ENCODE measurements around the gene TSPAN18. TPM values are rescaled to one million over a fixed set of nuclear protein-coding genes. Genes with fewer than 3 reads are reported as not detected.
A peak's percentile ranks its signal among the peaks of the same experiment; 100 is the strongest.

The TSPAN18 gene
- total RNA-seq, 2 donors from 2014 or later: 2.0 to 7.7 TPM

GRCh38 chr11:44747836-44748235 lies 21.1 kb downstream of the TSPAN18 start:
- no peak for ATAC-seq (ENCODE audit: insufficient number of reproducible peaks, low FRiP score, low read depth)

GRCh38 chr11:44748606-44749005 lies 21.8 kb downstream of the TSPAN18 start:
- Histone ChIP-seq H3K27ac (no peak overlapping the region), H3K27me3 (replicated peaks; ENCODE audit: insufficient read depth) (no peaks in the 10 kb centered on the region), H3K36me3 (no peaks in the 10 kb centered on the region), H3K4me1 (ENCODE audit: control insufficient read depth in 1 of 2, low read depth in 2 of 2) (peaks cover 9 to 42% of the 10 kb centered on the region in 2 donors), H3K4me3 (no peak overlapping the region), H3K9me3 (no peaks in the 10 kb centered on the region)
- no peak for ATAC-seq (ENCODE audit: insufficient number of reproducible peaks, low FRiP score, low read depth)
- no peak for DNase-seq (ENCODE audit: low spot score)
- TF ChIP-seq, protein P1, sequence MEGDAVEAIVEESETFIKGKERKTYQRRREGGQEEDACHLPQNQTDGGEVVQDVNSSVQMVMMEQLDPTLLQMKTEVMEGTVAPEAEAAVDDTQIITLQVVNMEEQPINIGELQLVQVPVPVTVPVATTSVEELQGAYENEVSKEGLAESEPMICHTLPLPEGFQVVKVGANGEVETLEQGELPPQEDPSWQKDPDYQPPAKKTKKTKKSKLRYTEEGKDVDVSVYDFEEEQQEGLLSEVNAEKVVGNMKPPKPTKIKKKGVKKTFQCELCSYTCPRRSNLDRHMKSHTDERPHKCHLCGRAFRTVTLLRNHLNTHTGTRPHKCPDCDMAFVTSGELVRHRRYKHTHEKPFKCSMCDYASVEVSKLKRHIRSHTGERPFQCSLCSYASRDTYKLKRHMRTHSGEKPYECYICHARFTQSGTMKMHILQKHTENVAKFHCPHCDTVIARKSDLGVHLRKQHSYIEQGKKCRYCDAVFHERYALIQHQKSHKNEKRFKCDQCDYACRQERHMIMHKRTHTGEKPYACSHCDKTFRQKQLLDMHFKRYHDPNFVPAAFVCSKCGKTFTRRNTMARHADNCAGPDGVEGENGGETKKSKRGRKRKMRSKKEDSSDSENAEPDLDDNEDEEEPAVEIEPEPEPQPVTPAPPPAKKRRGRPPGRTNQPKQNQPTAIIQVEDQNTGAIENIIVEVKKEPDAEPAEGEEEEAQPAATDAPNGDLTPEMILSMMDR (IDR thresholded peaks at IDR 0.05): no peak

More at GRCh38 chr11:44747836-44748235, 21.1 kb downstream of the TSPAN18 start:
- peaks cover 9 to 36% of the 10 kb centered on the region in 2 donors for H3K4me1 ChIP-seq (ENCODE audit: control insufficient read depth in 1 of 2, low read depth in 2 of 2)
- H3K36me3 ChIP-seq: no peaks in the 10 kb centered on the region
- H3K27ac ChIP-seq: no peak overlapping the region
- no peaks in the 10 kb centered on the region for H3K9me3 ChIP-seq
- no peak overlapping the region for H3K4me3 ChIP-seq
- TF ChIP-seq, protein P1 (IDR thresholded peaks at IDR 0.05): no peak
- H3K27me3 ChIP-seq (replicated peaks; ENCODE audit: insufficient read depth): no peaks in the 10 kb centered on the region
- no peak for DNase-seq (ENCODE audit: low spot score)

GRCh38 chr11:44749189-44749588 lies 22.4 kb downstream of the TSPAN18 start:
- peaks cover 9 to 44% of the 10 kb centered on the region in 2 donors for H3K4me1 ChIP-seq (ENCODE audit: control insufficient read depth in 1 of 2, low read depth in 2 of 2)
- no peaks in the 10 kb centered on the region for H3K27me3 ChIP-seq (replicated peaks; ENCODE audit: insufficient read depth)
- H3K27ac ChIP-seq: no peak overlapping the region
- H3K9me3 ChIP-seq: no peaks in the 10 kb centered on the region
- TF ChIP-seq, protein P1 (IDR thresholded peaks at IDR 0.05): no peak
- no peak overlapping the region for H3K4me3 ChIP-seq
- DNase-seq (ENCODE audit: low spot score) (no peak), ATAC-seq (ENCODE audit: insufficient number of reproducible peaks, low FRiP score, low read depth) (no peak)
- no peaks in the 10 kb centered on the region for H3K36me3 ChIP-seq

DNA sequence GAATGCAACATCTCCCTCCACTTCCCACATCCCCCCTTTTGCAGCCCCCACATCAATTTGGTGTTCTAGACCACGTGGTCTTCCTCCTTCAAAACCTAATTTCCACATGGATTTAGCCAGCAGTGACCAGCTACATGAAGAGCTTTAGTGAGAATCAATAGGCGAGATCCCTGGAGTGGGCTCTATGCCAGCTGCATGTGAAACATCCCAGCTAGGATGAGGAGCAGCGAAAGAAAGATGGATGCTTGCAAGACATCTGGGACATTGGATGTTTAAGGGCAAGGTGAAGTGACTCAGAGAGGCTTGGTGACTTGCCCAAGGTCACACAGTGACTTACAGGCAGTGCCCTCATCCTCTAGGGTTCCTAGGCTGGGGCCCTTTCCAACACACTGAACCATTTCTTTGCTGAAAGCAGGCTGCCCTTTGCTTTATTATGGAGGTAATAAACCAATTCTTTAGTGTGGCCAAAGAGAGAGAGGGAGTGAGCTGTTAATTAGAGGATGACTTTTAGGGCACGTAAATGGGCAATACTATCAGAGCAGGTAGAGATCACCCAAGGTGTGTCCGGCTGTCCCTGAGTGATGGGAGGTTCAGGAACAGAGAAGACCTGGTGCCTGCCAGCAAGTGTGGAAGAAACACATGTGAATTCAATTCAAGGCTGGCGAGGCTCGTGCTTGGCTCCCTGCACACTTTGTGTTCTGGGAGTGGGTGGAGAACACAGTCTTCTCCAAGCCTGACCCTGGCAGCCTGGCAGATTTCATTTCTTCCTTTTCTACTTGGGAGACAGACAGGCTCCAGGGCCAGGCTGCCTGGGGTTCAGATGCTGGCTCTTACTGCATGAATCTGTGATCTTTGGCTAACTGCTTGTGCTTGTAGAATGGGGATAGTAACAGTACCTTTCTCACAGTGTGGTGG lies 24.0 kb downstream of the TSPAN18 start:
- TF ChIP-seq, protein P1 (IDR thresholded peaks at IDR 0.05): no peak
- Histone ChIP-seq H3K27ac (peak overlapping the region; percentile 16 to 49), H3K4me1 (ENCODE audit: control insufficient read depth in 1 of 2, low read depth in 2 of 2) (peaks cover 15 to 60% of the 10 kb centered on the region in 2 donors), H3K9me3 (no peaks in the 10 kb centered on the region), H3K27me3 (replicated peaks; ENCODE audit: insufficient read depth) (no peaks in the 10 kb centered on the region), H3K36me3 (no peaks in the 10 kb centered on the region), H3K4me3 (no peak overlapping the region)
- no peak for DNase-seq (ENCODE audit: low spot score)
- no peak for ATAC-seq (ENCODE audit: insufficient number of reproducible peaks, low FRiP score, low read depth)

DNA sequence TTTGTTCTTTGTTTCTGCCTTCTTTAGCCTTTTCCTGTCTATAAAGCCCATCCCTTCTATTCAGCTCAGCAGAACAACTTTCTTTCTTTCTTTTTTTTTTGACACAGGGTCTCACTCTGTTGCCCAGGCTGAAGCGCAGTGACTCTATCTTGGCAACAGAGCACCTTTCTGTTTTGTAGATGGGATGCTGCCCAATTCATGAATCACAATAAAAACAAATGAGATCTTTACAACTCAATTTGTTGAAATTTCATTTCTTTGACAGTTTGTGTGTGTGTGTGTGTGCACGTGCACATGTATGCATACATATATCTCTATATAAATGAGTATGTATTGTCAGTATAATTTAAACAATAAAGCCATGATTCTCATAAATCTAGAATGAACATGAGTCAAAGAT lies 25.5 kb downstream of the TSPAN18 start:
- no peak overlapping the region for H3K27ac ChIP-seq
- no peaks in the 10 kb centered on the region for H3K36me3 ChIP-seq
- no peaks in the 10 kb centered on the region for H3K27me3 ChIP-seq (replicated peaks; ENCODE audit: insufficient read depth)
- TF ChIP-seq, protein P1 (IDR thresholded peaks at IDR 0.05): no peak
- ATAC-seq (ENCODE audit: insufficient number of reproducible peaks, low FRiP score, low read depth): peak; percentile 41
- no peak for DNase-seq (ENCODE audit: low spot score)
- H3K4me3 ChIP-seq: no peak overlapping the region
- H3K4me1 ChIP-seq (ENCODE audit: control insufficient read depth in 1 of 2, low read depth in 2 of 2): peaks cover 16 to 62% of the 10 kb centered on the region in 2 donors
- no peaks in the 10 kb centered on the region for H3K9me3 ChIP-seq
